Subcutaneous abdominal adipose tissue (tissue), 5 donors: Measurements from ENCODE around the gene ZNF32.

Source experiments
- H3K27ac ChIP-seq: one replicate; pipeline ENCODE4 v1.7.0; 2013; ENCODE audit warnings: low read depth, mild to moderate bottlenecking, inconsistent platforms, low read length, moderate library complexity
- H3K27me3 ChIP-seq, 5 donors: one replicate each; pipeline ENCODE4 v1.7.0; 2013; ENCODE audit warnings: low read length in 5 of 5, inconsistent platforms in 1 of 5; ENCODE audit not compliant: control insufficient read depth in 5 of 5, insufficient read depth in 4 of 5
- H3K36me3 ChIP-seq, 5 donors: one replicate each; pipeline ENCODE4 v1.7.0; 2013; ENCODE audit warnings: low read length in 5 of 5; ENCODE audit not compliant: control insufficient read depth in 5 of 5, insufficient read depth in 5 of 5
- H3K4me1 ChIP-seq, 5 donors: one replicate each; pipeline ENCODE4 v1.7.0; 2013; ENCODE audit warnings: low read length in 5 of 5, mild to moderate bottlenecking in 3 of 5, moderate library complexity in 1 of 5; ENCODE audit not compliant: control insufficient read depth in 5 of 5, insufficient read depth in 5 of 5
- H3K4me3 ChIP-seq, 5 donors: one replicate each; pipeline ENCODE4 v1.7.0; 2013; ENCODE audit warnings: low read length in 5 of 5, low read depth in 1 of 5
- H3K9ac ChIP-seq, 5 donors: one replicate each; pipeline ENCODE4 v1.7.0; 2013; ENCODE audit warnings: low read length in 5 of 5, mild to moderate bottlenecking in 4 of 5, moderate library complexity in 3 of 5
- H3K9me3 ChIP-seq, 5 donors: one replicate each; pipeline ENCODE4 v1.7.0; 2013; ENCODE audit warnings: low read length in 5 of 5; ENCODE audit not compliant: control insufficient read depth in 5 of 5
- donor health status: healthy.
- donor health status: healthy.
- donor health status: healthy.
- donor health status: healthy.
- donor health status: healthy.

The ZNF32 gene

GRCh38 chr10:43595739-43596298, 52.9 kb downstream of the ZNF32 start:
- no peak overlapping the region for H3K27ac ChIP-seq
- H3K9ac ChIP-seq, result no peak overlapping the region
- no peaks in the 10 kb centered on the region for H3K36me3 ChIP-seq
- no peaks in the 10 kb centered on the region for H3K27me3 ChIP-seq
- peaks cover 0 to 8% (median 2%) of the 10 kb centered on the region in 5 donors for H3K9me3 ChIP-seq
- H3K4me1 ChIP-seq, result peaks cover 1 to 22% (median 12%) of the 10 kb centered on the region in 5 donors
- H3K4me3 ChIP-seq, result peak overlapping the region in 3 of 5 donors; percentile 59 to 70 (median 63)

- Histone ChIP-seq H3K27ac (no peak overlapping the region), H3K4me3 (peak overlapping the region; percentile 49 to 70 (median 59)), H3K9me3 (peaks cover 0 to 8% (median 2%) of the 10 kb centered on the region in 5 donors), H3K27me3 (no peaks in the 10 kb centered on the region), H3K36me3 (no peaks in the 10 kb centered on the region), H3K4me1 (peaks cover 1 to 22% (median 12%) of the 10 kb centered on the region in 5 donors), H3K9ac (peak overlapping the region in 3 of 5 donors; percentile 6 to 60 (median 46))
Observed at GRCh38 chr10:43594944-43595589, 53.6 kb downstream of the ZNF32 start.
